ENCODE results near the gene LAX1.
A peak's percentile ranks its signal among the peaks of the same experiment; 100 is the strongest.
"Not testable (repeated sequence)": the region's sequence is repeated elsewhere in the genome, so short reads cannot be mapped to it uniquely, and the experiment has no call there.

The LAX1 gene

GRCh38 chr1:203765029-203765837, at the start of gene LAX1:
TSS of gene LAX1 (plus strand) at chr1:203765183. CDS start at chr1:203765566, 383 bp downstream.
- peak; percentile 43 to 72 (median 61) for DNase-seq (ENCODE audit: low read depth in 3 of 3)

- no peak for DNase-seq (ENCODE audit: low read depth in 3 of 3)
Measured at GRCh38 chr1:203717120-203717519, 47.9 kb upstream of the LAX1 start.

GRCh38 chr1:203720242-203720641, 44.7 kb upstream of the LAX1 start:
- no peak for DNase-seq (ENCODE audit: low read depth in 3 of 3)

- DNase-seq (ENCODE audit: low read depth in 3 of 3): no peak
Measured at GRCh38 chr1:203722909-203723308, 42.1 kb upstream of the LAX1 start.

- no peak for DNase-seq (ENCODE audit: low read depth in 3 of 3)
Measured at GRCh38 chr1:203726417-203726867, 38.5 kb upstream of the LAX1 start.

- DNase-seq (ENCODE audit: low read depth in 3 of 3): no peak
Measured at GRCh38 chr1:203733009-203733863, 31.7 kb upstream of the LAX1 start.

GRCh38 chr1:203742436-203742835, 22.5 kb upstream of the LAX1 start:
- no peak for DNase-seq (ENCODE audit: low read depth in 3 of 3)

- DNase-seq (ENCODE audit: low read depth in 3 of 3): no peak
Measured at GRCh38 chr1:203743091-203743571, 21.9 kb upstream of the LAX1 start.

- no peak for DNase-seq (ENCODE audit: low read depth in 3 of 3)
Measured at GRCh38 chr1:203744075-203744972, 20.7 kb upstream of the LAX1 start.

- no peak for DNase-seq (ENCODE audit: low read depth in 3 of 3)
Measured at GRCh38 chr1:203746281-203746680, 18.7 kb upstream of the LAX1 start.

GRCh38 chr1:203751051-203751450, 13.9 kb upstream of the LAX1 start:
- DNase-seq (ENCODE audit: low read depth in 3 of 3): no peak

- DNase-seq (ENCODE audit: low read depth in 3 of 3): not testable (repeated sequence)
Measured at GRCh38 chr1:203751618-203752361, 13.2 kb upstream of the LAX1 start.

- DNase-seq (ENCODE audit: low read depth in 3 of 3): no peak
Measured at GRCh38 chr1:203754455-203754864, 10.5 kb upstream of the LAX1 start.

GRCh38 chr1:203756036-203756435, 8.9 kb upstream of the LAX1 start:
- DNase-seq (ENCODE audit: low read depth in 3 of 3): no peak

- not testable (repeated sequence) for DNase-seq (ENCODE audit: low read depth in 3 of 3)
Measured at GRCh38 chr1:203758749-203759148, 6.2 kb upstream of the LAX1 start.

- DNase-seq (ENCODE audit: low read depth in 3 of 3): no peak
Measured at GRCh38 chr1:203760506-203760905, 4.5 kb upstream of the LAX1 start.

- DNase-seq (ENCODE audit: low read depth in 3 of 3): not testable (repeated sequence)
Measured at GRCh38 chr1:203761958-203762357, 3.0 kb upstream of the LAX1 start.

- no peak for DNase-seq (ENCODE audit: low read depth in 3 of 3)
Measured at GRCh38 chr1:203763505-203763904, 1.5 kb upstream of the LAX1 start.

GRCh38 chr1:203764105-203765028, 616 bp upstream of the LAX1 start:
- DNase-seq (ENCODE audit: low read depth in 3 of 3): no peak

GRCh38 chr1:203768256-203768655, 3.3 kb downstream of the LAX1 start:
- DNase-seq (ENCODE audit: low read depth in 3 of 3): no peak
